GM20431 (cell line): ENCODE results near the gene GAS2L2.

Source experiments
- in situ Hi-C: fragments of 300-500 bp; cut with MseI, MboI; formaldehyde crosslinking; loops from one replicate; pipeline ENCODE4 v1.15.0; 2020; ENCODE audit warnings: low sequenced_read_pairs; ENCODE audit not compliant: unreplicated experiment

GAS2L2 gene

GRCh38 chr17:35731239-35731916 is 21.7 kb downstream of the GAS2L2 start, which contains the start of gene RASL10B:
Gene RASL10B, plus strand, starts transcription at chr17:35731639. Its CDS starts 3,546 bp downstream, at chr17:35735185.
- in situ Hi-C loops = loop anchor here (25.0 kb wide), 2 partner anchors 419 to 569 kb away; no protein-coding TSS in a partner anchor

DNA sequence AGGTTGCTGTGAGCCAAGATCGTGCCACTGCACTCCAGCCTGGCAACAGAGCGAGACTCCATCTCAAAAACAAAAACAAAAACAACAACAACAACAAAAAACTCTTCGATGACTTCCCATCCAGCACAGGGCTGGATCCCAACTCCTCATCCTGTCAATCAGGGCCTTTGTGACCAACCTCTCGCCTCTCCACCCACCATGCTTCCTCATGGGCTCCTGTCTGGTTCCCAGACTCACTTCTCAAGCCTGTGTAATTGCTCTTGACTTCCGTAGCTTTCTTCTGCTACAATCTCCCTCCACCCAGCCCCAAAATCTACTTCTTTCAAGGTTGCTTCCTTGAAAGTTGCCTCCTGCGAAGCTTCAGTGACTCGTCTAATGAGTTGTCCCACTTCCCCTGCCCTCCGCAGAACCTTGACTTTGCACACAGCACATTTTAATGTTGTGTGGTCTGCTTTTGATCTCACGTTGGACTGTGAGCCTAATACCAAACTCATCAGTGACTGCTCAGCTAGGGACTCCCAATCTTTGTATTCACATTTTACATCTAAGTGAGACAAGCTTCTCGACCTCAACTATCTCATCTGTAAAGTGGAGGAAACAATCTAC is 22.5 kb downstream of the GAS2L2 start:
- in situ Hi-C loops = loop anchor here (25.0 kb wide), 2 partner anchors 418 to 568 kb away; no protein-coding TSS in a partner anchor

- in situ Hi-C loops = loop anchor here (25.0 kb wide), 2 partner anchors 417 to 567 kb away; no protein-coding TSS in a partner anchor
Observed at GRCh38 chr17:35729405-35729833, 23.6 kb downstream of the GAS2L2 start.

DNA sequence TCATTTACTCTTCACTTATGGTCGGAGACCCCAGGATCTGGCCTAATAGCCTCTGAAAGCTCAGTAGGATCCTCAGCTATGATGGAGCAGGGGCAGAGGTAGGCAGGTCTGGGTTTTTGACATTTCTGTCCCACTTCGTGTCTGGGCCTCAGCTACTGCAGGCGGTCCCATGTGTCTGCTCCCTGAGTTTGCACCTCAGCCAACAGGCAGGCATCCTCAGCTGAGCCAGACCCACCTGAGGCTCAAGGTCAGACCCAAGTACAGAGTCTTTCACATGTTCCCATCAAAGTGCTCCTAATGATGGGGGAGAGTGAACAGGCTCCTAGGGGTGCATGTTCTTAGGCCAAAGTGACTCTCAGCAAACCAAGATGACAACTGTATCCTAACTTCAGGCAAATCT is 24.5 kb downstream of the GAS2L2 start:
- in situ Hi-C loops = loop anchor here (25.0 kb wide), 2 partner anchors 416 to 566 kb away; no protein-coding TSS in a partner anchor

DNA sequence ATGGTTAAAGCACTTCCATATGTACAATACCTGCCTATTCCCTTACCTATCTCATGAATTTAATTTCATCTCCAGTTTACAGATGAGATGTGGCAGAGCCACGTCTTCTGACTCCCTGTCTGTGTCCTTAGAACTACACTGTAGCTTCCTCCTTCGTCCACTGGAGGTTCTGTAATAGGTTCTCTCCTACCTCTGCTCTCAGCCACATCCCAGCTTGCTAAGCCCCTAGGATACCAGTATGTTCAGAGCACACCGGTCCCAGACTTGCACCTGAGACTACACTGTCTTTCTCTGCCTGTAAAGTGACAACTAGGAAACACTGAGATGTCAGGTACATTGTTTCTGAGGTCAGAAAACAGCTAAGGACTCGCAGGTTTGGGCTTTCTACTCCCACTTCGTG is 25.4 kb downstream of the GAS2L2 start:
- in situ Hi-C loops = loop anchor here (25.0 kb wide), 2 partner anchors 415 to 565 kb away; no protein-coding TSS in a partner anchor

DNA sequence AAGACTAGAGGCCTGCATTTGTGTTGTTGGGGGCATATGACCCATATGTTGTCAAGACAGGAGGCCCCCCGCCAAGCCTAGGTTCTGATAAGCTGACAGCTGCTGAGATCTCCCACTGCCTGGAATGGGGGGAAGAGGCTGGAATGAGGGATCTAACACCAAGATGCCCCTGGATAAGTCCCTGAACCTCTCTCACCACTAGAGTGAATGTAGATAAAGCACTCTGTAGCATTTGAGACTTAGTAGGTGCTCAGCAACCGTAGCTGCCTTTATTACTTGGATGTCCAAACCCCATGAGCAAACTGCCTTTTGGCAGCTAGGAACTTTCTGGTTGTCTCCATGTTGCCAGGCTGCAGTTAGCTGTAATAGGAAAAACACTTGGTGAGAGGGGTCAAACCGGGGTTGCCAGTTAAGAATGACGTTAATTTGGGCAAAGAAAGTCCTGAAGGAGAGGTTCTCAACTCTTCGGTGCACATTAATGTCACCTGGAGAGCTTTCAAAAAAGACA is 26.0 kb downstream of the GAS2L2 start:
- in situ Hi-C loops = loop anchor here (25.0 kb wide), 2 partner anchors 415 to 565 kb away; no protein-coding TSS in a partner anchor

DNA sequence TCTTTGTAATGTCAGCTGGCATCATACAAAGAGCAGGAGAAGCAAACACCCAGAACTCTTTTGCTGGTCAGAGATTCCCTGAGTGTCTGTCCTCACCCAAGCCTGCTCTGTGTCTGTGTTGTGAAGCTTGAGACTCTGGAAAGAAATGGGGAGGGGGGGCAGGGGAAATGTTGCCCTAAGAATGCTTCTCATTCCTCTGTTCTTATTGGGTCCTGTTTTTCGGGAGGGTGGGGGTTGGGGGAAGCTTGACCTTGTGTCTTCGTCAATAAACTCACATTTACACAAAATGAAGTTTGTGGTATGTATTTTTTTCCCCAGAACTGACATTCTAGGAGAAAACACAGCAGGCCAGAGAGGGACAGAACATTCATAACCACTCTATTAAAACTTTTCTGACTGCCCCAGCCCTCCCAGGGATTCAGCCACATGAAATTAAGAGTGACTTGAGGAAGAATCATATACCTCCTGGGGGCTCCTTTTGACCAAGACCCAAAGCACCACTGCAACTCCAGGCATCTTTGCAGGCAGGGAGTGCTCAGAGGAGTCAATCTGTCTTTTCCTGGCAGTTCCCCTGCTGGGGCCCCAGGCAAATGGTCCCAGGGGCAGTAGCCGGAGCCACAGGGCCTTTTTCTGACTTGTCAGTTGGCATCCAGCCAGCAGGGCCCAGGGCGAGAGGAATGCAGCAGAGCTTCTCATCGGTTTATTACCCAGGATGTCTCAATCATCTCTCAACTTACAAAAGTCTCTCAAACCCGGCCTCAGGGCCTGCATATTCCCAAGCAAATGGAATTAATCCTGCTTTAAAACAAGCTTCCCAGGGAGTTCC is 26.7 kb downstream of the GAS2L2 start:
- in situ Hi-C loops = loop anchor here (25.0 kb wide), 2 partner anchors 414 to 564 kb away; no protein-coding TSS in a partner anchor

GRCh38 chr17:35725802-35726126 is 27.3 kb downstream of the GAS2L2 start:
- in situ Hi-C loops = loop anchor here (25.0 kb wide), 2 partner anchors 413 to 563 kb away; no protein-coding TSS in a partner anchor

DNA sequence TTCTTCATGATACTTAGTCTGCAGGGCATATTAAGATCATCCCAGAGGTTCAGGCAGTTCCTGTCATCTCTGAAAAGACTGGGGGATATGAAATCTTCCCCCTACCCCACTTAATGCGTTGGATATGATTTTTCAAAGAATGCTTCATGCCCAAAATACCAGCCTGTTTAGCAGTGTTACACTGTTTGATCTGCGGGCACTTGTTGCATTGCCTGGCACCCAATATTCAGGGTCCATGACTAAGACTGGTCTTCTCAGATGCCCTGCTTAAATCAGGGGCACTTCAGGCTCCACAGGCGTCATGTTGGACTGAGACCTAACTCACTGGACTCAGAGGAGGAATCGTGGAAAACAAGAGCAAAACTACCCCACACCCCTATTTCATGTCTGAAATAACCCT is 28.0 kb downstream of the GAS2L2 start:
- in situ Hi-C loops = loop anchor here (25.0 kb wide), 2 partner anchors 413 to 563 kb away; no protein-coding TSS in a partner anchor

DNA sequence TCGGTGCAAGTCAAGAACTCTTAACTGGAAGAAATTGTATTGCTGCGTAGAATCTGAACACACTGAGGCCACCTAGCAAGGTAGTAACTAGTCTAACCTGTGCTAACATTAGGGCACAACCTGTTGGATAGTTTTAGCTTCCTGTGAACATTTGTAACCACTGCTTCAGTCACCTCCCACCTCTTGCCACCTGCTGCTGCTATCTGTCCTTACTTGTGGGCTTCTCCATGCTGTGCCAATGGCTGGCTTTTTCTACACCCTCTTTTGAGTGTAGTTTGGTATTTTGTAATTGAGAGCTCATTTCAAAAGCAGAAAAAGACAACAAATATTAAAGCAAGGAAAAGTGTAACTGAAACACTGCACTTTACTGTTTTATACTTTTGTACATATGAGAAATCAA is 29.3 kb downstream of the GAS2L2 start:
- in situ Hi-C loops = no loop called here

GRCh38 chr17:35717475-35717874 is 35.6 kb downstream of the GAS2L2 start:
- in situ Hi-C loops = no loop called here

DNA sequence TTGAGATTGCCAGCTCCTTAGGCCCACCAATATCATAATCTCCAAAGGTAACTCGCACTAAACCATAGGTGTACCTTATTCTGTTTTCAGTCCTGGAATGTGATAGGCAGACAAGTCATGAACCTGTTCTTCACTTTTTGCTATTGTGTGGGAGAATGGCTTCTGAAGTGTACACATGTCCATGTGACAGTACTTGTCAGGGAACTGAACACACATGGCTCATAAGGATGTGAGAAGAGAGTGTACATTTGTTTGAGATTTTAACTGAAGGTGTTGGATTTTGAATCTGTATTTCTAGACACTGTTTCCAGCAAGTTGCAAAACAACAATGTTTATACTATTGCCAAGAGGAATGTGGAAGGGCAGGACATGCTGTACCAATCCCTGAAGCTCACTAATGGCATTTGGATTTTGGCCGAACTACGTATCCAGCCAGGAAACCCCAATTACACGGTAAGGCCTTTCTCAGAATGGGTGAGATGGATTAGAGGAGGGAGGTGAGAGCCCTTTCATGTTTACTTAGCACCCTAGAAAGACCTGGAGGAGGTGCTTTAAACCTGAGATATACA is 36.1 kb downstream of the GAS2L2 start:
- in situ Hi-C loops = no loop called here

DNA sequence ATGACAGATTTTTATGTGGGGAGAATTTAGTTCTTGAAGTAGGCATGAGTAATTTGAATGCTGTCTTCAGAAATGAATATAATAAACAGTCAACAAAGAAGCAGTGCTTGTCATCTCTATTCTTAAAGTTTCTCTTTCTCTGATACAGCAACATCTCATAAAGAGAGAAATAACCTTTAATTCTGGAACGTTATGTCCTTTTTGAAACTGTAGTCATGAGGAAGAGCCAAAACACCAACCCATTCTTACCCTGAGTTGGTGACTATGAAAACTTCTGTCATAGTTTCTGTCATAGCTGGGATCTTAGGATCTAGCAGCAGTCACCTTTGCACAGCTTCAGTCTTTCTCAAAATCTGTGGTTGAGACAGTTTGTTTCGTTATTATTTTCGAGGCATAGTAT is 36.9 kb downstream of the GAS2L2 start:
- in situ Hi-C loops = no loop called here

DNA sequence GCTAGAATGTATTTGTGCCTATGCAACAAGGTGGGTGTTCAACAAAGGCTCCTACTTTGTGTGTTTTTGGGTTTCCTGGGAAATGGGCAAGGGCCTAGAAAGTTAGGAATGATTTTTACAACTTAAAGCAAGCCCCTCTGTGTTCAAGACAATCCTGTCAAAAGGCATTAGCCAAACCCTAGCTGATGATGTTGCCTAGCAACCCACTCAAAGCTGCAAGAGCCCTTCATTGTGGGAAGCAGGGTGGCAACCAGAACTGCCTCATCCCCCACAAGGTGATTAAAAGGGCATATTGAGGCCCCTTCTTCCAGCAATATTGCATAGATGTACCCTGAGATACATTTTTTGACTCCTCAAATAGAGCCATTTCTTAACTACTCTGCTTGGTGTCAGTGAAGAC is 37.6 kb downstream of the GAS2L2 start:
- in situ Hi-C loops = no loop called here

GRCh38 chr17:35714988-35715387 is 38.1 kb downstream of the GAS2L2 start:
- in situ Hi-C loops = no loop called here

- in situ Hi-C loops = no loop called here
Observed at GRCh38 chr17:35713069-35713728, 39.8 kb downstream of the GAS2L2 start.

DNA sequence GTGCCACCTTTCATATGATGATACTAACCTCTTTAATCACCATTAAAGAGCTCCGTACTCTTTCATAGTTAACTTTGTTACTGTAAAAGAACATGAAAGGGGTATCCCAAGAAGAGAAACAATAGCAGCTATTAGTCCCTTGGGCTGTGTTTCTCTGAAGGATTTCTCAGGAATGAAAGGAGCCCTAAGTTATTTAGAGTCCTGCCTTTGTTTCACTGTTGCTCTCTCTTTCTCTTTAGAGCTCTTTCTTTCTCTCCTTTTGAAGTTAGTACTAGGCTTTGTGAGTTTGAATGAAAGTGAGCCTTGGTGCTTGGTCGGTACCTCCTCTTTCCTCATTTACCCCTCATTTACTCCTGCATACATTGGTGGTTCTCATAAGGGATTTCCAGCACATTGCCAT is 42.1 kb downstream of the GAS2L2 start:
- in situ Hi-C loops = no loop called here

DNA sequence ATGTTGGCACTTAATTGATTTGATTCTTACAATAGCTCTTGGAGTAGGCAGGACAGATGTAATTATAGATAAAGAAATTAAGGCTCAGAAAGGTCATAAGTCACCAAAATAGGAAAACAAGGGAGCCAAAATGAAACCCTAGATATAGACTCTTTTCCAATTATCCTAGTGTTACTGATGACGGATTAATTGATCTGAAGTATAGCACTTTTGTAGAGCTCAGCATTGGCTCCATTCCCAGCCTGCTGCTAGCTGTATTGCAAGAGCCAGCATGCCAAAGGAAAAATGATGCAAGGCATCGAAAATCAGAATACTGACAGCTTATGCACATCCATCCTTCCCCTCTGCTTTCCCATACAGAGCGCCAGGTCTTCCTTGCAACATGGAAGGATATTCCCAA is 43.2 kb downstream of the GAS2L2 start:
- in situ Hi-C loops = no loop called here

GRCh38 chr17:35708951-35709350 is 44.1 kb downstream of the GAS2L2 start:
- in situ Hi-C loops = no loop called here
